ENCODE results near the gene SPI1. TPM values are rescaled to one million over a fixed set of nuclear protein-coding genes. Genes with fewer than 3 reads are reported as not detected.
A peak's percentile ranks its signal among the peaks of the same experiment; 100 is the strongest.

The SPI1 gene
- total and polyA plus RNA-seq, 4 donors = 6.3 to 56.0 (median 39.4) TPM

DNA sequence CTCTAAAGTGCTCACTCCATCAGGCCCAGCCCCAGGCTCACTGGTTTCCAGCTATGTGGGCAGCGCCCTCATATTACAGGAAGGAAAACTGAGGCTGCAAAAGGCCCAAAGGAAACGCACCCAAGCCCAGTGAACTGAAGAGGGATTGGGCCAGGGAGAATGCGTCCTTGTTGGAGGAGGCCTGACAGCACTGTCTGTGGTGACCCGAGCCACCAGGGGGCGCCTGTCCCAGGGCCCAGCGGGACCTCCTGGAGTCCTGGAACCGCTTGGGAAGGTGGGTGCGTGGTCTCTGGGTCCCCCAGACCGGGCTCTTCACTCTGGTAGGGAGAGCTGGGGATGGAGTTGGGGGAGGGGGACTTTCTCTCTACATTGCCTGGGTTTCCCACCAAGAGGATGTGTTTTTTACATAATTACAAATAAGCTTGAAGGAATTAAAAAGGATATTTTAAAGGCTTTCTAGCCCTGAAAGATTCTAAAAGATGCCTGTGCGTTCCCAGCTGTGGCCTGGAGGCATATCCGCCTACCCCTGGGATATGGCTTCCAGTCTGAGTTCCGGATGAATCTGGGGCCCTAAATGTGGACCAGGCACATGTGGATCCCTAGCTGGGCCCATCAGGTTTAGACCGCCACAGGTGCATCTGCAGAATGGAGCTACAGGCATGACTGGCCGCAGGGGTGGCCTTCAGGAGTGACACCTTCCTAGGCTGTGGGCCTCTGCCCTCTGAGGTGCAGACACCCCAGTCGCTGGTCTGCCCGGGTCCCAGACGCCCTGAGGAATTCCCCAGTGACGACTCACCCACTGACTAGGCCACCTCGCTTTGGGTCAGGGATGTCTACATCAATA lies 4.2 kb downstream of the SPI1 start:
- WGBS, 2 donors = 38 to 39% methylated on average over 19 of the region's 19 CpGs
- ATAC-seq (ENCODE audit: low FRiP score) = peak; percentile 79
- no peaks in the 10 kb centered on the region for H3K27me3 ChIP-seq (ENCODE audit: control insufficient read depth in 1 of 2, insufficient read depth in 2 of 2, low read length in 1 of 2)
- H3K36me3 ChIP-seq (ENCODE audit: control insufficient read depth in 1 of 2, insufficient read depth in 2 of 2, low read length in 1 of 2) = no peaks in the 10 kb centered on the region
- H3K4me3 ChIP-seq (ENCODE audit: low read length in 2 of 2) = no peak overlapping the region
- no peaks in the 10 kb centered on the region for H3K9me3 ChIP-seq (ENCODE audit: control insufficient read depth, low read length)
- DNase-seq = peak; percentile 89 to 97
- H3K4me1 ChIP-seq (ENCODE audit: control insufficient read depth in 1 of 2, insufficient read depth in 2 of 2, low read length in 2 of 2) = no peaks in the 10 kb centered on the region
- intact Hi-C loops (cut with DNase I) = loop anchor here (1.0 to 5.0 kb wide), 3 partner anchors 33 to 80 kb away; partner anchors contain the start of gene SLC39A13 (in 1 of the 2)
- no peak overlapping the region for H3K27ac ChIP-seq (ENCODE audit: low read depth in 1 of 2, low read length in 2 of 2)

DNA sequence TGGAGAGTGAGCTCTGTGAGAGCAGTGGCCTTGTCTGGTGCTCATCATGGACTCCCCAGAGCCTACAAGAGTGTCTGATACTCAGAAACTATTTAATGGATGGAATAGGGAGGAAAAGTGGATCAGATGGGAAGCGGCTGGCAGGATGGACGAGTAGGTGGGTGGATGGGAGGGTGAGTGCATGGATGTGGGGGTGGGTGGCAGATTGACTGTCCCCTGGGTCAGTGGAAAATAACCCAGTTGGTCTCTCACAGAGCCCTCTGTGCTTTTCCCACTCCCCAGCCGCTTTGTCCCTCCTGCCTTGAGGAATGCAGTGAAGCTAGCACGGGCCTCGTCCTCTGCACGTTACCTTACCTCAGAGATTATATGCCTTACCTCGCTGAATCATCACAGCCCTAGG lies 5.9 kb downstream of the SPI1 start:
- no peaks in the 10 kb centered on the region for H3K27me3 ChIP-seq (ENCODE audit: control insufficient read depth in 1 of 2, insufficient read depth in 2 of 2, low read length in 1 of 2)
- no peaks in the 10 kb centered on the region for H3K9me3 ChIP-seq (ENCODE audit: control insufficient read depth, low read length)
- DNase-seq (no peak), ATAC-seq (ENCODE audit: low FRiP score) (no peak)
- H3K4me3 ChIP-seq (ENCODE audit: low read length in 2 of 2) = no peak overlapping the region
- no peak overlapping the region for H3K27ac ChIP-seq (ENCODE audit: low read depth in 1 of 2, low read length in 2 of 2)
- H3K36me3 ChIP-seq (ENCODE audit: control insufficient read depth in 1 of 2, insufficient read depth in 2 of 2, low read length in 1 of 2) = no peaks in the 10 kb centered on the region
- intact Hi-C loops (cut with DNase I) = loop anchor here in 1 of 2 donors (5.0 kb wide), 1 partner anchor 35 kb away; the partner anchor contains the start of gene SLC39A13
- 82 to 85% methylated on average over 7 of the region's 7 CpGs for WGBS, 2 donors
- H3K4me1 ChIP-seq (ENCODE audit: control insufficient read depth in 1 of 2, insufficient read depth in 2 of 2, low read length in 2 of 2) = no peaks in the 10 kb centered on the region

GRCh38 chr11:47369676-47370075 lies 8.7 kb downstream of the SPI1 start:
- WGBS, 2 donors = 43 to 52% methylated on average over 3 of the region's 3 CpGs
- no peaks in the 10 kb centered on the region for H3K9me3 ChIP-seq (ENCODE audit: control insufficient read depth, low read length)
- intact Hi-C loops (cut with DNase I) = loop anchor here in 1 of 2 donors (5.0 kb wide), 1 partner anchor 38 kb away; the partner anchor contains the start of gene SLC39A13
- H3K4me1 ChIP-seq (ENCODE audit: control insufficient read depth in 1 of 2, insufficient read depth in 2 of 2, low read length in 2 of 2) = no peaks in the 10 kb centered on the region
- DNase-seq = no peak
- H3K27me3 ChIP-seq (ENCODE audit: control insufficient read depth in 1 of 2, insufficient read depth in 2 of 2, low read length in 1 of 2) = no peaks in the 10 kb centered on the region
- no peak for ATAC-seq (ENCODE audit: low FRiP score)
- no peaks in the 10 kb centered on the region for H3K36me3 ChIP-seq (ENCODE audit: control insufficient read depth in 1 of 2, insufficient read depth in 2 of 2, low read length in 1 of 2)
- H3K27ac ChIP-seq (ENCODE audit: low read depth in 1 of 2, low read length in 2 of 2) = no peak overlapping the region
- H3K4me3 ChIP-seq (ENCODE audit: low read length in 2 of 2) = no peak overlapping the region

DNA sequence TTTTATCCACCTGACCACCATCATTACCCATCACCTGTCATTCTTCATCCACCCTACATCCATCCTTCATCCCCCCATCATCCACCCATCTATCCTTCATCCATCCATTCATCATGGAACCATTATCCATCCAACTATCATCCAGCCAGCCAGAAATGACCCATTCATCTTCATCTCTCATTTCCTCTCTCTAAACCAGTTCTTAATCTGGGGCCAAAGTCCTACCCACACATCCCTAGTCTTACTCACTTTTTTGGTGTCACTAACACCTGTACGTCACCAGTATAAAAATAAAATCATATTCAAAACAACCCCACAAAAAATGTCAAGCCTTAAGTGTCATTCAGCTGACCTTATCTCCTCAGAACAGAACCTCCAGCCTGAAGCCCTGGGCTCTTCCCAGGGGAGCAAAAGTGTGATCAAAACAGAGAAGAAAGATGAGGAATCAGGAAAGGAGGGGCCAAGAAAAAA lies 12.3 kb downstream of the SPI1 start:
- DNase-seq (no peak), ATAC-seq (ENCODE audit: low FRiP score) (no peak)
- no peak overlapping the region for H3K4me3 ChIP-seq (ENCODE audit: low read length in 2 of 2)
- intact Hi-C loops (cut with DNase I) = no loop called here
- 63 to 74% methylated on average over 1 of the region's 1 CpG for WGBS, 2 donors
- no peaks in the 10 kb centered on the region for H3K4me1 ChIP-seq (ENCODE audit: control insufficient read depth in 1 of 2, insufficient read depth in 2 of 2, low read length in 2 of 2)
- no peak overlapping the region for H3K27ac ChIP-seq (ENCODE audit: low read depth in 1 of 2, low read length in 2 of 2)
- H3K27me3 ChIP-seq (ENCODE audit: control insufficient read depth in 1 of 2, insufficient read depth in 2 of 2, low read length in 1 of 2) = no peaks in the 10 kb centered on the region
- no peaks in the 10 kb centered on the region for H3K36me3 ChIP-seq (ENCODE audit: control insufficient read depth in 1 of 2, insufficient read depth in 2 of 2, low read length in 1 of 2)
- H3K9me3 ChIP-seq (ENCODE audit: control insufficient read depth, low read length) = no peaks in the 10 kb centered on the region

DNA sequence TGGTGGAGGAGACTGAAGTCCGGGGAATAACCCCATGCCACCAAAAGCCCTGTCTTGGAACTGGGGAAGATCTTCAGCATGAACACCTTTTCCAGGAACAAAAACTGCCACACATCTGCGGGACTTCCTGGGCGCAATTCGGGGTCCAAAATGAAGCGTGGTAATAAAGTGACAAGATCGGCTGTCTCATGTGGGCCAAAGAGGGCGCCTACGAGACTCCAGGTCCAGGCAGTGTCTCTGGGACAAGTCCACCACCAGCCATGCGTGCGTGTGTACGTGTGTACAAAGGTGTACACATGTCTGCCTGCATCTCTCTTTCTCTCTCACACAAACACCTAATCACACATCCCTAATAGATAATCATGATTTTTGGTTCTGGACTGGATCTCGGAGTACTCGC lies 16.9 kb downstream of the SPI1 start:
- no peaks in the 10 kb centered on the region for H3K36me3 ChIP-seq (ENCODE audit: control insufficient read depth in 1 of 2, insufficient read depth in 2 of 2, low read length in 1 of 2)
- H3K27ac ChIP-seq (ENCODE audit: low read depth in 1 of 2, low read length in 2 of 2) = no peak overlapping the region
- no peak overlapping the region for H3K4me3 ChIP-seq (ENCODE audit: low read length in 2 of 2)
- H3K9me3 ChIP-seq (ENCODE audit: control insufficient read depth, low read length) = no peaks in the 10 kb centered on the region
- H3K27me3 ChIP-seq (ENCODE audit: control insufficient read depth in 1 of 2, insufficient read depth in 2 of 2, low read length in 1 of 2) = no peaks in the 10 kb centered on the region
- intact Hi-C loops (cut with DNase I) = no loop called here
- WGBS, 2 donors = 82 to 85% methylated on average over 13 of the region's 13 CpGs
- H3K4me1 ChIP-seq (ENCODE audit: control insufficient read depth in 1 of 2, insufficient read depth in 2 of 2, low read length in 2 of 2) = no peaks in the 10 kb centered on the region
- ATAC-seq (ENCODE audit: low FRiP score) (no peak), DNase-seq (no peak)

- H3K27ac ChIP-seq (ENCODE audit: low read depth in 1 of 2, low read length in 2 of 2) = no peak overlapping the region
- H3K36me3 ChIP-seq (ENCODE audit: control insufficient read depth in 1 of 2, insufficient read depth in 2 of 2, low read length in 1 of 2) = no peaks in the 10 kb centered on the region
- no peak overlapping the region for H3K4me3 ChIP-seq (ENCODE audit: low read length in 2 of 2)
- DNase-seq = peak in 1 of 2 donors; percentile 44
- no peaks in the 10 kb centered on the region for H3K4me1 ChIP-seq (ENCODE audit: control insufficient read depth in 1 of 2, insufficient read depth in 2 of 2, low read length in 2 of 2)
- intact Hi-C loops (cut with DNase I) = no loop called here
- no peaks in the 10 kb centered on the region for H3K9me3 ChIP-seq (ENCODE audit: control insufficient read depth, low read length)
- ATAC-seq (ENCODE audit: low FRiP score) = no peak
- no peaks in the 10 kb centered on the region for H3K27me3 ChIP-seq (ENCODE audit: control insufficient read depth in 1 of 2, insufficient read depth in 2 of 2, low read length in 1 of 2)
- 95 to 97% methylated on average over 15 of the region's 15 CpGs for WGBS, 2 donors
These were observed 18.0 kb downstream of the SPI1 start for GRCh38 chr11:47360341-47360740.

- DNase-seq (peak in 1 of 2 donors; percentile 64), ATAC-seq (ENCODE audit: low FRiP score) (no peak)
- intact Hi-C loops (cut with DNase I) = loop anchor here (5.0 to 10.0 kb wide), 5 partner anchors 105 to 475 kb away; partner anchors contain the start of genes ARFGAP2 (in 1 of the 2) and NR1H3 (in 1 of the 2)
- WGBS, 2 donors = 81 to 82% methylated on average over 17 of the region's 17 CpGs
- H3K4me1 ChIP-seq (ENCODE audit: control insufficient read depth in 1 of 2, insufficient read depth in 2 of 2, low read length in 2 of 2) = no peaks in the 10 kb centered on the region
- H3K27ac ChIP-seq (ENCODE audit: low read depth in 1 of 2, low read length in 2 of 2) = no peak overlapping the region
- no peaks in the 10 kb centered on the region for H3K9me3 ChIP-seq (ENCODE audit: control insufficient read depth, low read length)
- no peaks in the 10 kb centered on the region for H3K27me3 ChIP-seq (ENCODE audit: control insufficient read depth in 1 of 2, insufficient read depth in 2 of 2, low read length in 1 of 2)
- H3K36me3 ChIP-seq (ENCODE audit: control insufficient read depth in 1 of 2, insufficient read depth in 2 of 2, low read length in 1 of 2) = no peaks in the 10 kb centered on the region
- no peak overlapping the region for H3K4me3 ChIP-seq (ENCODE audit: low read length in 2 of 2)
These were observed 18.8 kb downstream of the SPI1 start for GRCh38 chr11:47359586-47359985.

- no peak overlapping the region for H3K4me3 ChIP-seq (ENCODE audit: low read length in 2 of 2)
- intact Hi-C loops (cut with DNase I) = loop anchor here (5.0 to 10.0 kb wide), 5 partner anchors 104 to 474 kb away; partner anchors contain the start of genes ARFGAP2 (in 1 of the 2) and NR1H3 (in 1 of the 2)
- H3K27ac ChIP-seq (ENCODE audit: low read depth in 1 of 2, low read length in 2 of 2) = no peak overlapping the region
- ATAC-seq (ENCODE audit: low FRiP score) = no peak
- no peaks in the 10 kb centered on the region for H3K27me3 ChIP-seq (ENCODE audit: control insufficient read depth in 1 of 2, insufficient read depth in 2 of 2, low read length in 1 of 2)
- no peaks in the 10 kb centered on the region for H3K9me3 ChIP-seq (ENCODE audit: control insufficient read depth, low read length)
- H3K36me3 ChIP-seq (ENCODE audit: control insufficient read depth in 1 of 2, insufficient read depth in 2 of 2, low read length in 1 of 2) = no peaks in the 10 kb centered on the region
- 80 to 81% methylated on average over 7 of the region's 7 CpGs for WGBS, 2 donors
- no peaks in the 10 kb centered on the region for H3K4me1 ChIP-seq (ENCODE audit: control insufficient read depth in 1 of 2, insufficient read depth in 2 of 2, low read length in 2 of 2)
- DNase-seq = peak in 1 of 2 donors; percentile 27
These were observed 19.2 kb downstream of the SPI1 start for GRCh38 chr11:47359162-47359561.

DNA sequence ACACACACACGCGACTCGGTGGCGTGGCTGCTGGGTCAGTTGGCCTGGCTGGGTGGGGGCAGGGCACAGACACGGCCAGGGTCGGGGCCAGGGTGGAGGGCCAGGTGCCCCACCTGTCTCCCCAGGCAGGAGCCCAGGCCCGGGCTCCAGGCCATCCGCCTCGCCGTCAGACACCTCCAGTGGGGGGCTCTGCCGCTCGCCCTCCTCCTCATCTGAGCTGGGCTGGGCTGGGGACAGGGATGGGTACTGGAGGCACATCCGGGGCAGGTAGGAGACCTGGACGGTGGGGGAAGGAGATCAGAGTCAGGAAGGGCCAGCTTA lies 19.7 kb downstream of the SPI1 start:
- intact Hi-C loops (cut with DNase I) = loop anchor here (5.0 to 10.0 kb wide), 5 partner anchors 104 to 474 kb away; partner anchors contain the start of genes ARFGAP2 (in 1 of the 2) and NR1H3 (in 1 of the 2)
- H3K4me3 ChIP-seq (ENCODE audit: low read length in 2 of 2) = no peak overlapping the region
- DNase-seq = no peak
- no peaks in the 10 kb centered on the region for H3K9me3 ChIP-seq (ENCODE audit: control insufficient read depth, low read length)
- no peaks in the 10 kb centered on the region for H3K4me1 ChIP-seq (ENCODE audit: control insufficient read depth in 1 of 2, insufficient read depth in 2 of 2, low read length in 2 of 2)
- no peaks in the 10 kb centered on the region for H3K27me3 ChIP-seq (ENCODE audit: control insufficient read depth in 1 of 2, insufficient read depth in 2 of 2, low read length in 1 of 2)
- no peak for ATAC-seq (ENCODE audit: low FRiP score)
- no peaks in the 10 kb centered on the region for H3K36me3 ChIP-seq (ENCODE audit: control insufficient read depth in 1 of 2, insufficient read depth in 2 of 2, low read length in 1 of 2)
- no peak overlapping the region for H3K27ac ChIP-seq (ENCODE audit: low read depth in 1 of 2, low read length in 2 of 2)
- WGBS, 2 donors = 80 to 86% methylated on average over 14 of the region's 14 CpGs
